IPS-NIHi11 (cell line): ENCODE data around the gene TCP11L2.
A peak's percentile ranks its signal among the peaks of the same experiment; 100 is the strongest.
"Not testable (repeated sequence)": the region's sequence is repeated elsewhere in the genome, so short reads cannot be mapped to it uniquely, and the experiment has no call there.

ENCODE experiments used
- DNase-seq: peaks from one replicate; pipeline ENCODE4 v3.0.0; 2012; ENCODE audit warnings: mixed read lengths, low spot score

TCP11L2 gene

GRCh38 chr12:106344131-106344530 lies 41.6 kb downstream of the TCP11L2 start:
- no peak for DNase-seq

- peak; percentile 45 for DNase-seq
Observed at GRCh38 chr12:106345746-106346145, 43.2 kb downstream of the TCP11L2 start.

- no peak for DNase-seq
Observed at GRCh38 chr12:106348411-106348810, 45.9 kb downstream of the TCP11L2 start.

DNA sequence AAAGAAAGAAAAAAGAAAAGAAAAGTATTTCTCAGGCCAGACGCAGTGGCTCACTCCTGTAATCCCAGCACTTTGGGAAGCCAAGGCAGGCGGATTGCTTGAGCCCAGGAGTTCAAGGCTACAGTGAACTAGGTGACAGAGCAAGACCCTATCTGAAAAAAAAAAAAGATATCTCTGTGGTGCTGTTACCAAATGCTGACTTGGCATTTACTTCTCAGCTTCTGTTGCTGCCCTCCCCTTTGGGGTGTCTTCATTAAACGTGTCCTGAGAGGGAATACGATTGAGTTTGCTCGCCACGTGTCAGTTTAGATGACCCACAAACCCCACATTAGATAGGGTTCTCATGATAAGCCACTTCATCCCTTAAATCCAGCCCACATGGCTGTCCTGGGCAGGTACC lies 50.6 kb downstream of the TCP11L2 start:
- DNase-seq: no peak

DNA sequence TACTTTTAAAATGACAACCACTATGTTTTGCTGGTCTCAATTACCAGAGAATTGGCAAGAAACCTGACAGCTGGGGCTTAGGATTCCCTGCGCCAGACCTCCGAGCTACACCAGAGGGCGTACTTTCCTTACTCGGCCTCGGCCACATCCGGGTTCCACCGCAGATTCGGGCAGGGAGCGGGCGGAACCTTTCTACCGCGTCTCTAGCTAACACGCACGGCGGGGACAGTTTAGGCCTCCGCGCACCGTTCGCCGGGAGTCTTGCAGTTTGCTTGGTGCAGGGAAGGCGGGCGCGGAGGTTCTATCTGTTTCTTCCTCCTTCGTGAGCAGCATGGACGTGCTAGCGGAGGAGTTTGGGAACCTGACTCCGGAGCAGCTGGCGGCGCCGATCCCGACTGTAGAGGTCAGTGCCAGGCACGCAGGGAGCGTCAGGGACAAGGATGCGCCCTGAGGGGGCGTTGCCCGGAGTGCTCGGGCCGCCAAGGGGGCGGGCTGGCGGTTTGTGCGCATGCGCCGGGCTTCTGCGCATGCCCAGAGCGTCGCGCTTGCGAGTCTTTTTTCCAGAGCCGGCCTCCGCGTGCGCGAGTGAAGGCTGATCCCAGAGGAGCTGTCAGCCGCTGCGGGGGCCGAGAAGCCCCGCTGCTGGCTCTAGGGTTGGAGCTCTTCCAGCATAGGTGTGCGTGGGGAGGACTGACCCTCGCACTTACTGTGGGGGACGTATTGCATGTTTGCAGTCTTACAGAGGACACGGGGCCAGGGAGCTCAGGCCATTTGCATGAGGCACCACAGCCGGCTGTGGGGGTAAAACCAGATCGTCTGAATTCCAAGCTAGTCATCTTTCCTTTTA lies 55.2 kb downstream of the TCP11L2 start, which contains the start of gene POLR3B:
TSS of gene POLR3B (plus strand) at position 200 of the 847 bp plus-strand sequence. CDS start at position 332, 132 bp downstream.
- DNase-seq: peak; percentile 96

DNA sequence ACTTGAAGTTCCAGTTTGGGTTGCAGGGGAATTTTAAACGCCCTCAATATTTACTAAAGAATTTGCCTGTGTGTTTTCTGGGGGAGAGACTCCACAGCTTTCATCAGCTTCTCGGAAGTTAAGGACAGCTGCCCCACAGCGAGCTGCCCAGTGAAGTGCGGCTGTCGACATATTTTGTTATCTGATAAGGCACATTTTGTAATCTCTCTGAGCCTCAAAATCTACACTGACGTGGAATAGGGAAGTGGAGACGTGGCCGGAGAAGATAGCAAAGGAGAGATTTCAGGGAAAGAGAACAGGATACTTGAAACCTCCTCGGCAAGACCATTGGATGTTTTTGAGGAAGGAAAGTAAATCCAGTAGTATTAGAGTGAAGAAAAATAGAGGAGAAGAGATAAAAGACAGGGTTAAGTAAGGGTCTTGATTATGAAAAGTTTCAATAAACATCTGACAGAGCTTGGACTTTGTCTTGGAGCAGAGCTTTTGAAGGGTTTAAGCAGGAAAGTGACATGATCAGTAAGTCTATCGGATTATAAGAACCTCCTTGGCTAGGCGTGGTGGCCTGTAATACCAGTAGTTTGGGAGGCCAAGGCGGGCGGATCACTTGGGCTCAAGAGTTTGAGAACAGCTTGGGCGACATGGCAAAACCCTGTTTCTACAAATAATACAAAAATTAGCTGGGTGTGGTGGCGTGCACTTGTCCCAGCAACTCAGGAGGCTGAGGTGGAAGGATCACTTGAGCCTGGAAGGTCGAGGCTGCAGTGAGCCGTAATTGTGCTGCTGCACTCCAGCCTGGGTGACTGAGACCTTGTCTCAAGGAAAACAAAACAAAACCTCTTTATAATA lies 56.1 kb downstream of the TCP11L2 start:
- DNase-seq: no peak

GRCh38 chr12:106359646-106360399 lies 57.3 kb downstream of the TCP11L2 start:
- no peak for DNase-seq

DNA sequence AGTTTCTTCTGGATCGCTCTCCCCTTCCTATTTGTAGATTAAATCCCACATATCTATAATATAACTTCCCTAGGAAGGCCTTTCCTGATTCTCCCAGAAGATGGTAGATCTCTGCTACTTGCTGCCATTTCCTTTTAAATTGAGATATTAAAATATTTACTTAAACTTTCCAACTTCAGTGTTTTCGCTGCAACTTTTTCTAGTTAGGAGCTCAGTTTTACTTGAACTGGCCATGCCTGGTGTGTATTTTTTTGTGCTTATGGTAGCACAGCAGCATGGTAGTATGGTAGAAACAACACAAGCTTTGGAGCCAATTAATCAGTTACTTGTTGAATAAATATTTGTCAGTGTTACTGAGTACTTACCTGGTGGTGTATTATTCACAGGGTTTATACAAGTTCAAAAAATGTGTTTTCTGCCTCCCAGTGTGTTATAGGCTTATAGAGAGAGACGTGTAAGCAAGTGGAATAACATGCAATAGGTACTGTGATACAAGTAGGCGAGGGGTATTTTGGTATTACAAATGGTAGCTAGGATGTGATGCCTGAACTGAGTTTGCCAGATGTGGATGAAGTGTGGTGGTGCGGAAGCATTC lies 58.0 kb downstream of the TCP11L2 start:
- DNase-seq: no peak

DNA sequence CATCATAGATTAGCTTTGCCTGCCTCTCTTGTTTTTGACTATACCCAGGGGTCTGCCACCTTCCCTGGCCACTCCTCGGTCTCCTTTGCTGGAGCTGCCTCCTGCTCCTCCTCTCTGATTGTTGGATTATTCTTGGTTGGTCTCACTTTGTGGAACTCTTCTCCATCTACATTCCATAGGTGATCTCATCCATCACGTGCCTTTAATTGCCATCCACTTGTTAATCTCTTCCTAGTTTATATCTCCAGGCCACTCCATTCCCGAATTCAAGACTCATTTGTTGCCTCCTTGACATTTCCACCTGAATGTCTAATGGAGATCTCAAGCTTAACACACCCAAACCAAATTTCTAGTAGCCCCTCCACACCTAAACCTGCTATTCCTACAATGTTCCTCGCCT lies 60.4 kb downstream of the TCP11L2 start:
- no peak for DNase-seq

- DNase-seq: no peak
Observed at GRCh38 chr12:106364261-106364660, 61.7 kb downstream of the TCP11L2 start.

GRCh38 chr12:106369624-106370346 lies 67.3 kb downstream of the TCP11L2 start:
- no peak for DNase-seq

GRCh38 chr12:106378788-106379187 lies 76.3 kb downstream of the TCP11L2 start:
- no peak for DNase-seq

DNA sequence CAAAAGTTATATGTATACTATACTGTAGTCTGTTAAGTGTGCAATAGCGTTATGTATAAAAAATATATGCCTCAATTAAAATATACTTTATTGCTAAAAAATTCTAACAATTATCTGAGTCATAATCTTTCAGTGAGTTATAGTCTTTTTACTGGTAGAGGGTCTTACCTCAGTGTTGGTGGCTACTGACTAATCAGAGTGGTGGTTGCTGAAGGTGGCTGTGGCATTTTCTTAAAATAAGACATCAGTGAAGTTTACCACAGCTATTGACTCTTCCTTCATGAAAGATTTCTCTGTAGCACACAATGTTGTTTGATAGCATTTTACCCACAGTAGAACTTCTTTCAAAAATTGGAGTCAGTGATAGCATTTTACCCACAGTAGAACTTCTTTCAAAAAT lies 78.4 kb downstream of the TCP11L2 start:
- DNase-seq: no peak

GRCh38 chr12:106381866-106382265 lies 79.3 kb downstream of the TCP11L2 start:
- DNase-seq: not testable (repeated sequence)

GRCh38 chr12:106386813-106387535 lies 84.4 kb downstream of the TCP11L2 start:
- DNase-seq: no peak

DNA sequence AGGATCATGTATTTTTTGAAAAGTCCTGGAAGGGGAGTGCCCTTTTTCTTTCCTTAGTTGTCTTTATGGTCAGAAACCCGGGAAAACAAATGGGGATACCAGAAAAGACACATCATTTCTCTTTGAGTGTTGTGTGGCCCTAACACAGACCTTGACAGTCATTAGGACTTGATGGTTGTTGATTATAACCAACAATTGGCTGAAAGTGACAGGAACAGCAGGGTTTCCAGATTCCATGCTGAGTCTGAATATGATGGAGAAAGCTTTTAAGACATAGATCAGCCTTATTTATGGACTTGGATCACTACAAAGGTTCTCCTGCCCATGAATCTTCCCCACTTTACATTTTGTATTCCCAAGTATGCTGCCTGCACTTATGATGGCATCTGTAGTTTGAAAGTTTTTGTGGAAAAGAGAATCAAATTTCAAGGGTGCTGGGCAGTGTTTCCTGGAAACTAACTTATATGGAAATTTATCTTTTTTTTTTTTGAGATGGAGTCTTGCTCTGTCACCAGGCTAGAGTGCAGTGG lies 85.4 kb downstream of the TCP11L2 start:
- no peak for DNase-seq

- no peak for DNase-seq
Observed at GRCh38 chr12:106389151-106389550, 86.6 kb downstream of the TCP11L2 start.

DNA sequence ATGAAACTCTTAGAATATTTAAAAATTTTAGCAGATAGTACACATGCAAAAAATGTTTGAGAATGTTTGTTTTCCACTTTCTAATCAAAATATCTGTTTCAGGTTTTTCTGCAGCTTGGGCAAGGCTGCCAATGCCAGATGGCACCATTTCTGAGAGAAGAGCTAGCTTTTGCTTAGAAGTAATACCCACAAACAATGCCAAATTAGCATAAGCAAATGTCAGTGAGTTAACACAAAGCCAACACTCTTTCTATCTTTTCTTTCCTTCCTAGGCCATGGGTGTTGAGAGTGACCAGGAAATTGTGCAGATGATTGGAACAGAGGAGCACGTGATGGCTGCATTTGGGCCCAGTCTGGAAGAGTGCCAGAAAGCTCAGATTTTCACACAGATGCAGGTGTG lies 90.2 kb downstream of the TCP11L2 start:
- no peak for DNase-seq
